Psoas muscle (tissue), 8 donors: Measurements from ENCODE around the gene ING3. TPM values are rescaled to one million over a fixed set of nuclear protein-coding genes. Genes with fewer than 3 reads are reported as not detected.

Experiments used
- ATAC-seq, 4 donors: fragments of 200-7000 bp; cut with Tn5 transposase; one replicate each; pipeline ENCODE4 v1.9.1; 2020; ENCODE audit warnings: moderate library complexity in 3 of 4, mild to moderate bottlenecking in 2 of 4
- DNase-seq, 2 donors: peaks; one replicate each; pipeline ENCODE4 v3.0.0-alpha.2; 2020
- H3K27ac ChIP-seq: fragments of 200-600 bp; one replicate; pipeline ENCODE4 v1.8.0; 2022
- H3K27me3 ChIP-seq, 3 donors: fragments of 200-600 bp in 1 of 3; one replicate each; pipeline versions ENCODE4 v1.6.1 to v1.8.0; 2013 to 2022; ENCODE audit warnings: low read length in 2 of 3, mild to moderate bottlenecking in 2 of 3, moderate library complexity in 1 of 3; ENCODE audit not compliant: insufficient read depth in 3 of 3
- H3K36me3 ChIP-seq, 2 donors: fragments of 200-600 bp in 1 of 2; one replicate each; pipeline versions ENCODE4 v1.6.1 to v1.8.0; 2013 to 2022; ENCODE audit warnings: low read depth in 1 of 2, mild to moderate bottlenecking in 1 of 2, moderate library complexity in 1 of 2; ENCODE audit not compliant: insufficient read depth in 1 of 2
- H3K4me1 ChIP-seq: fragments of 200-600 bp; one replicate; pipeline ENCODE4 v1.8.0; 2022
- H3K4me3 ChIP-seq: fragments of 200-600 bp; one replicate; pipeline ENCODE4 v1.8.0; 2022; ENCODE audit warnings: mild to moderate bottlenecking
- H3K9me3 ChIP-seq: fragments of 200-600 bp; one replicate; pipeline ENCODE4 v1.8.0; 2022
- WGBS, 3 donors: extraction: QIAGEN DNeasy Blood & Tissue Kit; methylation state at CpG; one replicate each; pipeline versions ENCODE4 v1.1.6 to v1.1.7; 2013; 5-methylcytosine and 5-hydroxymethylcytosine counted together
- intact Hi-C, 2 donors: fragments of 100-400 bp; cut with DNase I; formaldehyde crosslinking; loops; one replicate each; pipeline versions ENCODE4 v1.11.0 to v1.14.2; 2022
- polyA plus RNA-seq, 3 donors: library from polyadenylated mRNA; stranded (reverse); fragments of 200-250 nt; gene quantifications; one replicate each; pipeline ENCODE4 v1.2.3, GENCODE V29; 2013
- total RNA-seq, 4 donors: library from RNA; stranded (reverse); fragmentation: NEBNext Ultra II Directional in 2 of 4; extraction: Animal tissue kit (Norgen Biotek cat#: 25700) in 2 of 4; gene quantifications; one replicate each; pipeline versions ENCODE4 v1.2.1 to v1.2.4, GENCODE V29; 2021 to 2023
- TF ChIP-seq, protein P1 (sequence below): fragments of 200-600 bp; IDR thresholded peaks from one replicate; pipeline ENCODE4 v1.8.0; 2022; ENCODE audit warnings: antibody characterized with exemption
- donor health status: healthy with polysubstance abuse.
- donor health status: DM: no; HTN: no; CAD: no; lungs with moderate emphysema.
- donor health status: Bipolar disorder and iron deficiency.
- donor health status: healthy.
- donor health status: DM: yes; HTN: yes; CAD: no.
- donor health status: DM: no; HTN: no; CAD: no.
- donor health status: DM: no; HTN: no; CAD: no.
- donor health status: DM: yes; HTN: yes; CAD: no.

The ING3 gene
- total and polyA plus RNA-seq, 7 donors: 5.5 to 10.1 (median 8.3) TPM

DNA sequence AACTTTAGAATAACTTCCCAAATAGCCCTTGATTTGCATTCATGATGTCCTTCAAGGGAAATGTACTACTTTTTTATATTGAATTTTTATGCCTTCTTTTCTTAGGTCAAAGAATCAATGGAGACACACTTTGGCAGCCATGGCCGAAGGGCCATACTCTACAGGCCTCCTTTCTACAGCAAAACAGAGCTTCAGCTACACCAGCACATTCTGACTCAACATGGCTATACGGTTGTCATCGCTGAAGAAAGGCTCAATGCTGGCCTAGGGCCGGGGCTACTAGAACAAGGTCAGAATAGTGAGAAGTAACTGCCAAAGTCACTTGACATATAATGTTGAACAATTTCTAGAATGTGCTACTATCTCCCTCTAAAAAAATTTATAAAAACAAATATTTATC lies 65.0 kb downstream of the ING3 start:
- peak overlapping the region; percentile 59 for H3K27ac ChIP-seq
- TF ChIP-seq, protein P1, sequence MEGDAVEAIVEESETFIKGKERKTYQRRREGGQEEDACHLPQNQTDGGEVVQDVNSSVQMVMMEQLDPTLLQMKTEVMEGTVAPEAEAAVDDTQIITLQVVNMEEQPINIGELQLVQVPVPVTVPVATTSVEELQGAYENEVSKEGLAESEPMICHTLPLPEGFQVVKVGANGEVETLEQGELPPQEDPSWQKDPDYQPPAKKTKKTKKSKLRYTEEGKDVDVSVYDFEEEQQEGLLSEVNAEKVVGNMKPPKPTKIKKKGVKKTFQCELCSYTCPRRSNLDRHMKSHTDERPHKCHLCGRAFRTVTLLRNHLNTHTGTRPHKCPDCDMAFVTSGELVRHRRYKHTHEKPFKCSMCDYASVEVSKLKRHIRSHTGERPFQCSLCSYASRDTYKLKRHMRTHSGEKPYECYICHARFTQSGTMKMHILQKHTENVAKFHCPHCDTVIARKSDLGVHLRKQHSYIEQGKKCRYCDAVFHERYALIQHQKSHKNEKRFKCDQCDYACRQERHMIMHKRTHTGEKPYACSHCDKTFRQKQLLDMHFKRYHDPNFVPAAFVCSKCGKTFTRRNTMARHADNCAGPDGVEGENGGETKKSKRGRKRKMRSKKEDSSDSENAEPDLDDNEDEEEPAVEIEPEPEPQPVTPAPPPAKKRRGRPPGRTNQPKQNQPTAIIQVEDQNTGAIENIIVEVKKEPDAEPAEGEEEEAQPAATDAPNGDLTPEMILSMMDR: no peak
- intact Hi-C loops: no loop called here
- peaks cover 78% of the 10 kb centered on the region for H3K4me1 ChIP-seq
- H3K4me3 ChIP-seq: no peak overlapping the region
- DNase-seq (no peak), ATAC-seq (no peak)
- H3K9me3 ChIP-seq: no peaks in the 10 kb centered on the region
- WGBS, 3 donors: 75 to 92% (median 88%) methylated on average over 4 of the region's 4 CpGs
- H3K27me3 ChIP-seq: no peaks in the 10 kb centered on the region
- H3K36me3 ChIP-seq: peaks cover 0 to 8% of the 10 kb centered on the region in 2 donors

DNA sequence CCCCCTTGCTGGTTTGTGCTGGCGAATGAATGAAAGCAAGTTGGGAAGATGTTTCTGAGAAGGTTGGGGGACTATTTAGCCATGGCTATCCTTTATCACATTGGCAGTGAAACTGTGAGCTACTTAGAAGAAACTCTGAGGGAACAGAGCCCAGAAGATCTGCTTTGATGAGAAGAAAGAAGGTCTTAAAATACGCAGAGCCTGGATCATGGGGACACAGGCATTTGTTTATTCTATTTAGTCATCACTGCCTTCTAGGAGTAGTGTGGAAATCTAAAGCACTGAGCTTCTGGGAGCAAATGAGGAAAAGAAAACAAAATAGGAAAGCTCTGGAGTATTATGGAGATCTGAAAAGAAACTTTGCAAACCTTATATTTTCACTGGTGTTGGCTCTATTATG lies 66.4 kb downstream of the ING3 start:
- Histone ChIP-seq H3K4me3 (no peak overlapping the region), H3K27ac (peak overlapping the region; percentile 59), H3K9me3 (no peaks in the 10 kb centered on the region), H3K36me3 (peaks cover 0 to 8% of the 10 kb centered on the region in 2 donors), H3K27me3 (no peaks in the 10 kb centered on the region), H3K4me1 (peaks cover 77% of the 10 kb centered on the region)
- ATAC-seq (peak in 2 of 4 donors; percentile 28 to 38), DNase-seq (no peak)
- intact Hi-C loops: no loop called here
- 39 to 81% (median 49%) methylated on average over 2 of the region's 2 CpGs for WGBS, 3 donors
- TF ChIP-seq, protein P1: no peak

DNA sequence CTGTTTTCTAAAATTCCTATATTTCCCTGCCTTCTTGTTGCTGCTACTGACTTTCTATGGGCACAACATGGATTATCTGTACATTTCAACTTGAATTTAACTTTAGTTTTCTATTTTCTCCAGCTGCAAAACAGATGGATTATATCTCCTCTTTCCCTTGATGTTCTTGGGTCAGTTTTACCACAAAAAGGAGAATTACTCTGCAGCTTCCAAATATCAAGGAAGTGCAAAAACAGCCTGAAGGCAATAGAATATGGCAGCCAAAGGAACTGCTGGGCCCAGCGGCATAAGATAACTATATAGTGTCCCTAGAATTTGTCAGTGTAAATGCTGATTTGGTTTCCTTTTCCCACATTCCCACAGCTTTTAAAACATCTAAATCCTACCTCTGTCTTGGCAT lies 67.0 kb downstream of the ING3 start:
- intact Hi-C loops: no loop called here
- peaks cover 0 to 8% of the 10 kb centered on the region in 2 donors for H3K36me3 ChIP-seq
- DNase-seq: no peak
- H3K4me3 ChIP-seq: no peak overlapping the region
- ATAC-seq: no peak
- no peaks in the 10 kb centered on the region for H3K27me3 ChIP-seq
- H3K9me3 ChIP-seq: no peaks in the 10 kb centered on the region
- peaks cover 72% of the 10 kb centered on the region for H3K4me1 ChIP-seq
- TF ChIP-seq, protein P1: no peak
- 79 to 94% (median 87%) methylated on average over 1 of the region's 1 CpG for WGBS, 3 donors
- H3K27ac ChIP-seq: peak overlapping the region; percentile 59

DNA sequence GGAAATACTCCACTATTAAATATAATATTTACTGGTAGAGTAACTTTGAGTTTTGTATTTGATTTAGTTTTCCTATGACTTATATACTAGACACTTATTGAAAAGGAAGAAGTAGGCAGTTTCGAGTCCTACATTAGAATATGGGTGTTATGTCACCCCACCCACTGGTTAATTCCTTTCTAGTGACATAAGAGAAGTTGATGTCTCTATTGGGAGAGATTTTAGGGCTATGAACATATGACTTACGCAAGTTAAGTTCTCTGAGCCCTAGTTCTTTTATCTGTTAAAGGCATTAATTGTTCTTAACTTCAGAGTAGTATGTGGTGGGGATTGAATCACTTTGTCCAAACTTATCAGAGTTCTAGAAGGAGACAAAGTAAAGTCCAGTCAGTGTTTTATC lies 68.4 kb downstream of the ING3 start:
- WGBS, 3 donors: 37 to 51% (median 39%) methylated on average over 2 of the region's 2 CpGs
- Histone ChIP-seq H3K27ac (peak overlapping the region; percentile 57), H3K4me3 (no peak overlapping the region), H3K27me3 (no peaks in the 10 kb centered on the region), H3K36me3 (peaks cover 0 to 8% of the 10 kb centered on the region in 2 donors), H3K4me1 (peaks cover 72% of the 10 kb centered on the region), H3K9me3 (no peaks in the 10 kb centered on the region)
- DNase-seq (no peak), ATAC-seq (peak in 3 of 4 donors; percentile 24 to 37 (median 31))
- intact Hi-C loops: no loop called here
- TF ChIP-seq, protein P1: no peak
